Bone marrow (tissue), 2 donors: ENCODE data around the gene MRPL10.

ENCODE experiments used
- DNase-seq, 2 donors: peaks; one replicate each; lab custom pipeline; 2025; lab: John Stamatoyannopoulos, UW

MRPL10 gene

GRCh38 chr17:47792457-47792856 is 38.9 kb downstream of the MRPL10 start:
- DNase-seq: no peak

- DNase-seq: no peak
Measured at GRCh38 chr17:47791025-47791424, 40.3 kb downstream of the MRPL10 start.

GRCh38 chr17:47789611-47790561 is 41.5 kb downstream of the MRPL10 start:
- peak in 1 of 2 donors; percentile 4 for DNase-seq

- DNase-seq: no peak
Measured at GRCh38 chr17:47785538-47786123, 45.7 kb downstream of the MRPL10 start.

DNA sequence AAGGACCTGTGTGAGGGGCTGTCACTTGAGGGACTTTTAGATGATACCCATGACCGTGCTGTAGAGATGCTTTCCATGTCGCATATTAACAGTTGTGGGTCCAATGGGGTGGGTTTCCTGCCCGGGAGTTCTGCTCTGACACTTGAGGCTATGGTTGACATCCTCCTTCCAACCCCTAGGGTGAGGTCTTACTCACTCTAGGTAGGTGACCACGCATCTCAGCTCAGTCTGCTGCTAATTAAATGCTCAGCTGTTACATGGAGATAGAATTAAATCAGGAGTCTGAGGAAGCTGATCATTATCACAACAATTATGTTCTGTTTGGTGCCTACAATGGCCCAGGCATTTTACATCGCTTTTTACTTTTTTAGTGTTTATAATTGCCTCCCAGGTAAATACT is 49.9 kb downstream of the MRPL10 start:
- DNase-seq: no peak

DNA sequence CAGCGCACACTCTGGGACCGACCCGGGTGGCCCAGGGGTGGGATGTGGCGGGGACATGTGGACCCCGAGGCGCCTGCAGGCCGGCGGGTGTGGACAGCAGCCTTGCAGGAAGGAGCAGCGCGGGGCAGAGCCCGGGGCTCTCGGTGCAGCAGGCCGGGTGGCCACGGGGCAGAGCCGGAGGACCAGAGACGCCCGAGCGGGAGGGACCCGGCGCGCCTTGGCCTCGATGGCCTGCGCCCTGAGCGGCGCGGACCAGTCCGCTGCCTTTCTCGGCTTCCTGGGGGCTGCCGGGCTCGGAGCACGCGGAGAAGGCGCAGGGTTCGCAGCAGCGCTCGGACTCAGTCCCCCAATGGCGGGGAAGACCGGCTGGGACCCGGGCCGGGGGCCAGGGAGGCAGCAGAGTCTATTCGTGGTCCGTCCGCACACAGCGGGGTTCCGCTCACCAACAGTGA is 53.1 kb downstream of the MRPL10 start:
- DNase-seq: no peak

GRCh38 chr17:47776330-47777197 is 54.8 kb downstream of the MRPL10 start:
- DNase-seq: peak in 1 of 2 donors; percentile 52

DNA sequence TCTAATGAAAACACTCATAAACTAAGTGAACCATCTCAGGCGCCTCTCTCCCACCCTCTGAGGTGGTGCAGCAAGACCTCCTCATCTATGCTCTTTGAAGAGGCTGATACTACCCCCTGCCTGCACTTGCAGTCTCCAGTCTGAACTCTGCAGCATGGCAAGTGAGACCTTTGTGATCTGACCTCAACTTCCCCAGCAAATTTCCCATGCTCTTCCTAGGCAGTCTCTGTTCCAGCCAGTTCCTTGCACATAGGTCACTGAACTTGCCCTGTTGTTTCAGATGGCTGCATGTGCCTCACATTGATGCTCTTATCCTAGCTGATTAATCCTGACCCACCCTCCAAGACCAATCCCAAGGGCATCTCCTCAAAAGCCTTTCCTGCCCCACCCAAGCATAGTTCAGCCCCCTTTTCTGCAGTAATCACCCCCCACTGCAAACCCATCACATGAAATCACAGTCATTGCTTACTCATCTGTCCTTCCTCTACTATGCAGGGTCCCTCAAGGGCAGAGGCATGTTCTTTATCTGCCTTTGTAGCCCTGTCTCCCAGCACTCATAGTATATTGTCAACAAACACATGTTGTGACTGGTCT is 56.3 kb downstream of the MRPL10 start:
- DNase-seq: no peak

GRCh38 chr17:47774331-47774730 is 57.0 kb downstream of the MRPL10 start:
- DNase-seq: no peak

DNA sequence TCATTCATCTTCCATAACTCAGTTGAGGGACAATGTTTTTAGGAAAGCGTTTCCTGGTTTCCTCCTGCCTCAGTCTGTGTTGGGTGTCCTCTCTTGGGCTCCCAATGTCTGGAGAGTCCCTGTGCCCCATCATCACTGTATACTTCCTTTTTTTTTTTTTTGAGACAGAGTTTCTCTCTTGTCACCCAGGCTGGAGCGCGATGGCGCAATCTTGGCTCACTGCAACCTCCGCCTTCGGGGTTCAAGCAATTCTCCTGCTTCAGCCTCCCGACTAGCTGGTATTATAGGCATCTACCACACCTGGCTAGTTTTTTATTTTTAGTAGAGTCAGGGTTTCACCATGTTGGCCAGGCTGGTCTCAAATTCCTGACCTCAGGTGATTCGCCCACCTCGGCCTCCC is 57.7 kb downstream of the MRPL10 start:
- peak in 1 of 2 donors; percentile 14 for DNase-seq
